Cerebellar cortex (tissue), 1 donor: Measurements from ENCODE around the gene THUMPD3.

ENCODE experiments used
- DNase-seq: peaks from one replicate; pipeline ENCODE4 v3.0.0-alpha.2; 2015; ENCODE audit warnings: low spot score

The THUMPD3 gene

DNA sequence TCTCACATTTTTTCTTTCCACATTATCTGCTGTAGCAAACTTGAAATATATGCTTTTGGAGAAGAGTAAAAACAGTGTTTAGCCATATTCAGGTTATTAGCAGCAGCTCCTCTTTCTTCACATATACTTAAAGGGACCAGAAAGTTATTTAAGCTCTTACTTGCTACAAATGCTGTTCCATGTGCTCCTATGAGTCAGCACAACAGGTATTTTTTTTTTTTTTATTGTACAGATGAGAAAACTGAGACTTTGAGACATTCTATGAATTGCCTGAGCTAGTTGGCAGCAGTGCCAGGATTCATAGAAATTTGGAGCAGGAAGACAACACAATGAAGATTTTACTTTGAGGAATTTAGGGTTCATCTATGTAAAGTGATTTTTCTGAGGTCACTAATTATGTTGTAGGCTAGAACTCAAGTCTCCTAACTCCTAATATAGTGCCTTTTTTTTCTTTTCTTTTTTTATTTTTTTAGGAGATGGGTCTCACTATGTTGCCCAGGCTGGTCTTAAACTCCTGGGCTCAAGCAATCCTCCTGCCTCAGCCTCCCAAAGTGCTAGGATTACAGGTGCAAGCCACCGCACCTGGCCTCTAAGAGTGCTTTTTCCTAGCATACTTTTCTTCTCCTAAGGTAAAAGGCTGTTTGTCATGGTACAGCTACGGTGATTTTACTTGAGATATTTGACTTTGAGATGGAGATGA lies 58.1 kb downstream of the THUMPD3 start:
- no peak for DNase-seq

DNA sequence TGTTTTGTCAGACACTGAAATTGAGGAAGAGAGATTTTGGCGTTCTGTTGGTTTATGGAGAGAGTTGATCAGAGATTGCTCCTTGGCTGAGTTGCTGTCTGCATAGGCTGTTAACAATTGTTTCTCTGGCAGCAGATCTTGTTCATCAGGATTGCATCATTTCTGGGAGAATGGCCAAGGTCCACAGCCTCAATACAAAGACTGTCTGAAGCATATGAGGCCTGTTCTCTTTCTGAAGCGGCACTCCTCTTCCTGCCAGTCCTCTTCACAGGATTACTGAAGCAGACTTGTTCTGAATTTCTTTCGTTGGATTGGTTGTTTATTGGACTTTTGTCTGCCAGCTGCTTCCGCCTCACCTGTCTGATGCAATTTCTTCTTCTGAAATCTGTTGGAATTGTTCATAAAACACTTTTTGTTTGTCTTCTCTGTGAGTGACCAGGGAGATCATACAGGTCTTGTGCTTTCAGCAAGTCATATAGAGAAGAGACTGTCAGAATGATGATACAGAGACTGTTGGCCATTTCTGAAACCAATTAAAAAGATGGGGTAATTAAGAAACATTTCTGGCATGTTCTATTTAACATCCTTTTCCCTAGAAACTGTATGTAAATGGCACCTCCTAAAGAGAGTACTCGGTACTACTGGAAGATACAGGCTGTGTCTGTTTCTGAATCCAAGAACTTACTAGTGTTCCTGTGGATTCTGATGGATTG lies 60.0 kb downstream of the THUMPD3 start:
- peak; percentile 98 for DNase-seq

GRCh38 chr3:9428411-9428810 lies 65.6 kb downstream of the THUMPD3 start:
- DNase-seq: no peak

DNA sequence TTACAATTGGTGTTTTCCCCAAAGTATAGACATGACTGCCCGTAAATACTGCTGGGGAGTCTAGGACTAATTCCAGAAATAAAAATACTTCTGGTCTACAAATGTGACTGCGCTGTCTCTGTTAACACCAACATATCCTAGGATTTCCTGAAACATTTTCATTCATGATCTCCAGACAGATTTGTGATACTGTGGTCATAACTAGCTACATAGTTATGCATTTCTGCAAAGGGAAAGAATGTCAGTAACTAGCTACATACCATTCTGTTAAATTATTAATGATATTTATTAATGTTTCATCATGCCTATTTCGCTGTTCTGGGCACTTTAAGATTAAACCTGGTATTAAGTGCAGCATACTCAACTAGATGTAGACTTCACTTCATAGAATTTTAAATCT lies 67.9 kb downstream of the THUMPD3 start:
- no peak for DNase-seq

DNA sequence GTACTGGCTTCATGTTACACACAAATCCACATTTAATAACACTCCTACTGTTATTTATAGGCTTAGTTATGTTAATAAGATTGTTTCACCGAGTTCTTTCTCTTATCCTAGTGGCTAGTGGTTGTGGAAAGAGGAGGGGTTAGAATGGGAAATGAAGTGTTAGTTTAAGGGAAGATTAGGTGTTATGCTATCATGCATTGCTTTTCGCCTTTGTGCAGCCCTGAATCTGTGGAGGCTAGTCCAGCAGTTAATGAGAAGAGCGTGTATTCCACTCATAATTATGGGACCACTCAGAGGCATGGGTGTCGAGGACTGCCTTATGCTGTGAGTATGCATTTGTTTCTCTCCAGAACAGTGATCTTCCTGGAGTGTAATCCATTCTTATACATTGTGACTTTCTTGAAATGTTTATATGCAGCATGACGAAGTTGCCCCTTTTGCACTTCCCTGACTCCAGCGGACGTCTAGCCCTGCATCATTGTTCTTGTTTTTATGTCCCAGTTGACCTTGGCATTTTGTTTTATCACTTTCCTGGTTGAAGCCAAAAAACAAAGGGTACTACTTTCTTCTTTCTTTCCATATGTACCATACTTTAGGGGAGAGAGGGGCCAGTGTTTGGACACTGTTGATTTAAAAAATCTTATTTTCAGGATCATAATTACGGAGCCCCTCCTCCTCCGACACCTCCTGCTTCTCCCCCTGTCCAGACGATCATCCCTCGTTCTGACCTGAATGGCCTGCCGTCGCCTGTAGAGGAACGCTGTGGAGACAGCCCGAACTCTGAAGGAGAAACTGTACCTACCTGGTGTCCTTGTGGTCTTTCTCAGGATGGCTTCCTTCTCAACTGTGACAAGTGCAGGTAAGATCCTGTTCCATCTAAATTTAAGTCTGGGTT lies 71.0 kb downstream of the THUMPD3 start:
- DNase-seq: no peak

GRCh38 chr3:9435316-9435715 lies 72.5 kb downstream of the THUMPD3 start:
- DNase-seq: no peak
